Measurements from ENCODE around the gene DPF1.
"Not testable (repeated sequence)": the region's sequence is repeated elsewhere in the genome, so short reads cannot be mapped to it uniquely, and the experiment has no call there.

DPF1 gene

GRCh38 chr19:38250428-38250820 is 26.4 kb upstream of the DPF1 start:
- DNase-seq: no peak

GRCh38 chr19:38248421-38248820 is 24.4 kb upstream of the DPF1 start:
- no peak for DNase-seq

GRCh38 chr19:38247734-38248268 is 23.8 kb upstream of the DPF1 start:
- DNase-seq: no peak

GRCh38 chr19:38247126-38247525 is 23.1 kb upstream of the DPF1 start:
- no peak for DNase-seq

GRCh38 chr19:38245826-38246498 is 21.9 kb upstream of the DPF1 start:
- no peak for DNase-seq

- DNase-seq: no peak
Observed at GRCh38 chr19:38243279-38243673, 19.3 kb upstream of the DPF1 start.

GRCh38 chr19:38239816-38240215 is 15.8 kb upstream of the DPF1 start:
- DNase-seq: no peak

- no peak for DNase-seq
Observed at GRCh38 chr19:38234615-38235014, 10.6 kb upstream of the DPF1 start.

- DNase-seq: no peak
Observed at GRCh38 chr19:38233740-38234251, 9.8 kb upstream of the DPF1 start.

GRCh38 chr19:38231918-38232317 is 7.9 kb upstream of the DPF1 start:
- no peak for DNase-seq

GRCh38 chr19:38230506-38231133 is 6.6 kb upstream of the DPF1 start:
- not testable (repeated sequence) for DNase-seq

GRCh38 chr19:38229585-38230073 is 5.6 kb upstream of the DPF1 start:
- peak; percentile 66 for DNase-seq

- no peak for DNase-seq
Observed at GRCh38 chr19:38228491-38229439, 4.7 kb upstream of the DPF1 start.

- DNase-seq: no peak
Observed at GRCh38 chr19:38228005-38228377, 4.0 kb upstream of the DPF1 start.

GRCh38 chr19:38227287-38228004 is 3.4 kb upstream of the DPF1 start:
- DNase-seq: no peak

- not testable (repeated sequence) for DNase-seq
Observed at GRCh38 chr19:38224863-38225218, 819 bp upstream of the DPF1 start.

- no peak for DNase-seq
Observed at GRCh38 chr19:38223617-38224013, 407 bp downstream of the DPF1 start.

GRCh38 chr19:38223119-38223523 is 901 bp downstream of the DPF1 start:
- no peak for DNase-seq

GRCh38 chr19:38221919-38222830 is 1.8 kb downstream of the DPF1 start:
- DNase-seq: no peak

- DNase-seq: no peak
Observed at GRCh38 chr19:38221421-38221820, 2.6 kb downstream of the DPF1 start.

- DNase-seq: no peak
Observed at GRCh38 chr19:38219221-38219620, 4.8 kb downstream of the DPF1 start.

Measured in NCI-H524 treated with DMSO at 0.1 percent for 48 hours (cell line).